NB4 (cell line): ENCODE data around the gene TRIP10.
A peak's percentile ranks its signal among the peaks of the same experiment; 100 is the strongest.

ENCODE experiments used
- DNase-seq: peaks from one replicate; pipeline ENCODE4 v3.0.0; 2010; ENCODE audit warnings: low read depth
- H3K4me3 ChIP-seq: one replicate; pipeline ENCODE4 v1.5.1; 2011; ENCODE audit warnings: mild to moderate bottlenecking, low read depth, low read length, moderate library complexity
- CTCF ChIP-seq: IDR thresholded peaks from one replicate; pipeline ENCODE4 v1.5.1; 2012; ENCODE audit warnings: low read depth, low read length
- MYC ChIP-seq: IDR thresholded peaks from 2 replicates; pipeline ENCODE4 v1.6.1; 2011; ENCODE audit warnings: low read depth, low read length
- POLR2A ChIP-seq: IDR thresholded peaks from 2 replicates; pipeline ENCODE4 v1.6.1; 2011; ENCODE audit warnings: mild to moderate bottlenecking; ENCODE audit not compliant: insufficient read length; ENCODE audit errors: extremely low read depth
- TF ChIP-seq, protein P1 (sequence below): IDR thresholded peaks from 2 replicates; pipeline ENCODE4 v1.6.1; 2011; ENCODE audit warnings: low read depth, low read length

The TRIP10 gene

GRCh38 chr19:6724631-6725492 is 14.6 kb upstream of the TRIP10 start:
- no peak for TF ChIP-seq CTCF
- TF ChIP-seq POLR2A: no peak
- TF ChIP-seq MYC: no peak
- TF ChIP-seq, protein P1, sequence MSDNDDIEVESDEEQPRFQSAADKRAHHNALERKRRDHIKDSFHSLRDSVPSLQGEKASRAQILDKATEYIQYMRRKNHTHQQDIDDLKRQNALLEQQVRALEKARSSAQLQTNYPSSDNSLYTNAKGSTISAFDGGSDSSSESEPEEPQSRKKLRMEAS: no peak
- no peak overlapping the region for H3K4me3 ChIP-seq
- no peak for DNase-seq

GRCh38 chr19:6725513-6726231 is 13.8 kb upstream of the TRIP10 start:
- no peak overlapping the region for H3K4me3 ChIP-seq
- DNase-seq: no peak
- TF ChIP-seq POLR2A (no peak), MYC (no peak), CTCF (no peak)
- TF ChIP-seq, protein P1: no peak

DNA sequence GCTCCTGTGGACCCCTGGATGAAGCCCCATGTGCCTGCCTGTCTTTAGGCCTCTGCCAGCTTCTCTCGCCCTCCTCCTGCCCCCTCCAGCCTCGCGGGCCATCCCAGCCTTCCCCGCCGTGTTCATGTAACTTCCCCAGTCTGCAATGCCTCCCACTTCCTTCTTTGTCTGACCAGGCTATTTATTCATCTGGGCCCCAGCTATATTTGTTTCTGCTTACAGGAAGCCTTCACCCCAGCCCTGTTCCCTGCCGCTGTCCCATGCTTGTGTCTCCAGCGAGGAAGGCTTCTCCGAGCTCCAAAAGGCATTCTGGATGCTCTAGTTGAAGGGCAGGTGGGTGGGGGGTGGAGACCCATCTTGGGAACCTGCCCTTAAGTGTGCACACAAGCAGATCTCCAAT is 11.1 kb upstream of the TRIP10 start:
- TF ChIP-seq POLR2A (no peak), MYC (0 out of 2 replicates have a peak, but pooled peaks have one; percentile 39)
- TF ChIP-seq, protein P1: peak; percentile 62
- DNase-seq: peak; percentile 80
- H3K4me3 ChIP-seq: no peak overlapping the region

GRCh38 chr19:6729573-6730152 is 9.8 kb upstream of the TRIP10 start:
- DNase-seq: no peak
- TF ChIP-seq MYC (no peak), CTCF (no peak), POLR2A (no peak)
- TF ChIP-seq, protein P1: no peak
- no peak overlapping the region for H3K4me3 ChIP-seq

GRCh38 chr19:6730153-6730804 is 9.2 kb upstream of the TRIP10 start:
- H3K4me3 ChIP-seq: no peak overlapping the region
- peak; percentile 37 for DNase-seq
- TF ChIP-seq CTCF (no peak), MYC (no peak), POLR2A (no peak)
- TF ChIP-seq, protein P1: no peak
